ENCODE data around the gene MIPOL1.

DNA sequence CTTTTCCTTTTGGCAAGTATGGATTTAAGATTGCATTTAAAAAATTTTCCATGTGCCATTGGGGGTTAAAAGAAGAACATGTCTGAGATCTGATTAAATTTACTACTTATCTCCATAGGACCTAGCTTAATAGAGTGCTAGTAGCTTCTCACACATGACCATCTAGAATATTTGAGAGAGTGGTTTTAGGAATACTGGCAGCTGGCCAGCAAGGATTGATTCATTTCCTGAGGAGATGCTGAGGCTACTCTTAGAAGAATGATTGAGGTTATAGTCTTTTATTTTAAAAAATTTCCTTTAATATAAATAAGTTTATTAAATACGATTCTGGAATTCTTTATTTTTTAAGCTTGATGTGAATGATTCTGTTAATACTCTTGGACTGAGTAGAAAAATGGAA lies 56.2 kb downstream of the MIPOL1 start:
- TF ChIP-seq POLR2A (IDR thresholded peaks at IDR 0.05; ENCODE audit: low read depth, low read length), result no peak
- no peak for TF ChIP-seq POLR2AphosphoS5 (IDR thresholded peaks at IDR 0.05; ENCODE audit: insufficient read depth, low read depth, low read length)
- TF ChIP-seq MYC (IDR thresholded peaks at IDR 0.05; ENCODE audit: low read depth, low read length), result no peak
- TF ChIP-seq CTCF (IDR thresholded peaks at IDR 0.05; ENCODE audit: extremely low read depth in 1 of 2, insufficient read depth in 1 of 2, low read depth in 1 of 2, low read length in 2 of 2), result no peak
- no peak for TF ChIP-seq EZH2 (IDR thresholded peaks at IDR 0.05; ENCODE audit: borderline replicate concordance, low read depth, low read length, severe bottlenecking)
- no peak for TF ChIP-seq MAX (IDR thresholded peaks at IDR 0.05; ENCODE audit: insufficient read depth, insufficient read length)
